HL-60 (cell line): Measurements from ENCODE around the gene PRDM5.

Experiments
- CTCF ChIP-seq: IDR thresholded peaks from one replicate; pipeline ENCODE4 v1.5.1; 2011; ENCODE audit warnings: low read length, control low read depth, inconsistent platforms; ENCODE audit not compliant: insufficient read depth
- POLR2AphosphoS5 ChIP-seq: IDR thresholded peaks from 2 replicates; pipeline ENCODE4 v1.6.1; 2012; ENCODE audit warnings: low read depth
- REST ChIP-seq: IDR thresholded peaks from 2 replicates; pipeline ENCODE4 v1.6.1; 2012; ENCODE audit warnings: low read depth; ENCODE audit not compliant: insufficient replicate concordance

GRCh38 chr4:120699354-120699753, 223.2 kb downstream of the PRDM5 start:
- TF ChIP-seq CTCF, result no peak
- no peak for TF ChIP-seq REST
- no peak for TF ChIP-seq POLR2AphosphoS5
